HCT116 (cell line): ENCODE data around the gene PRRX2. TPM values are rescaled to one million over a fixed set of nuclear protein-coding genes. Genes with fewer than 3 reads are reported as not detected.

Experiments
- ATAC-seq: fragments of 200-7000 bp; cut with Tn5 transposase; 2 replicates; pipeline ENCODE4 v1.9.1; 2020; ENCODE audit warnings: mild to moderate bottlenecking, moderate library complexity
- BruUV-seq: library from RNA; stranded (reverse); fragments of 400-500 nt; replicated peaks from 2 replicates; lab custom pipeline; 2021; lab: Mats Ljungman, UMichigan
- CTCF ChIA-PET: fragments of 300-600 bp; sonication (Branson Sonifier 250); formaldehyde crosslinking; loops from one replicate; lab custom pipeline; 2021; ENCODE audit warnings: antibody characterized with exemption; lab: Charles Lee
- POLR2A ChIA-PET: fragments of 300-600, 350-600 bp; sonication (Branson Sonifier 250); formaldehyde crosslinking; loops from one replicate; lab custom pipeline; 2021; ENCODE audit warnings: antibody characterized with exemption; lab: Charles Lee
- RAD21 ChIA-PET, 2 experiments: fragments of 300-600 bp; sonication (Branson Sonifier 250); formaldehyde crosslinking; loops; one replicate each; lab custom pipeline; 2023; ENCODE audit warnings: low total read pairs in 2 of 2; ENCODE audit not compliant: uncharacterized antibody in 2 of 2, unreplicated experiment in 2 of 2, low non-redundant PET in 1 of 2; lab: Charles Lee
- DNase-seq: peaks from one replicate; pipeline ENCODE4 v3.0.0-alpha.2; 2010; ENCODE audit warnings: low read depth, low spot score
- H2AFZ ChIP-seq: fragments of 200-600 bp; shearing (Covaris generic), sonication (generic); 2 replicates; pipeline ENCODE4 v1.6.1; 2017; ENCODE audit warnings: low read depth, mixed run types, mixed read lengths, antibody characterized with exemption, low read length; ENCODE audit not compliant: poor library complexity, severe bottlenecking
- H3K27ac ChIP-seq: 2 replicates; pipeline ENCODE4 v1.5.1; 2012; ENCODE audit warnings: low read depth, low read length
- H3K27me3 ChIP-seq: fragments of 200-600 bp; sonication (generic); 2 replicates; pipeline ENCODE4 v1.6.1; 2016; ENCODE audit warnings: mixed run types, low read length, mixed read lengths; ENCODE audit not compliant: insufficient read depth
- H3K36me3 ChIP-seq, 2 experiments: fragments of 200-500 bp in 1 of 2; fragments of 200-600 bp in 1 of 2; sonication (Bioruptor generic) in 1 of 2; sonication (generic) in 1 of 2; 2 replicates each; pipeline versions ENCODE4 v1.5.1 to v1.6.1; 2014 to 2016; ENCODE audit warnings: low read length in 2 of 2, inconsistent platforms in 1 of 2, mixed read lengths in 1 of 2, mixed run types in 1 of 2; ENCODE audit not compliant: insufficient read depth in 2 of 2, control insufficient read depth in 1 of 2
- H3K4me1 ChIP-seq, 2 experiments: fragments of 200-600 bp in 1 of 2; sonication (generic) in 1 of 2; 2 replicates each; pipeline versions ENCODE4 v1.5.1 to v1.6.1; 2012 to 2017; ENCODE audit warnings: low read length in 2 of 2, inconsistent platforms in 1 of 2, mild to moderate bottlenecking in 1 of 2, mixed read lengths in 1 of 2, mixed run types in 1 of 2, moderate library complexity in 1 of 2; ENCODE audit not compliant: insufficient read depth in 2 of 2, control insufficient read depth in 1 of 2
- H3K4me2 ChIP-seq: fragments of 200-600 bp; sonication (generic); 2 replicates; pipeline ENCODE4 v1.6.1; 2017; ENCODE audit warnings: mixed run types, low read length, mixed read lengths
- H3K4me3 ChIP-seq, 2 experiments: fragments of 200-600 bp in 1 of 2; sonication (generic) in 1 of 2; replicated peaks in 1 of 2; 2 replicates each; pipeline ENCODE4 v1.5.1; 2011 to 2016; ENCODE audit warnings: low read length in 2 of 2, control low read depth in 1 of 2, low read depth in 1 of 2, mild to moderate bottlenecking in 1 of 2, mixed read lengths in 1 of 2, mixed run types in 1 of 2
- H3K79me2 ChIP-seq: fragments of 200-600 bp; sonication (generic); 2 replicates; pipeline ENCODE4 v1.6.1; 2017; ENCODE audit warnings: mild to moderate bottlenecking, mixed run types, low read length, moderate library complexity, mixed read lengths; ENCODE audit not compliant: insufficient read depth
- H3K9ac ChIP-seq: fragments of 200-600 bp; sonication (generic); 2 replicates; pipeline ENCODE4 v1.6.1; 2016; ENCODE audit warnings: low read length, mixed read lengths
- H3K9me2 ChIP-seq: fragments of 200-600 bp; sonication (generic), shearing (Covaris generic); 2 replicates; pipeline ENCODE4 v1.6.1; 2017; ENCODE audit warnings: mixed run types, mild to moderate bottlenecking, moderate library complexity; ENCODE audit not compliant: insufficient read depth
- H3K9me3 ChIP-seq, 2 experiments: fragments of 200-500 bp in 1 of 2; fragments of 200-600 bp in 1 of 2; sonication (Bioruptor generic) in 1 of 2; sonication (generic) in 1 of 2; 2 replicates each; pipeline ENCODE4 v1.6.1; 2014 to 2017; ENCODE audit warnings: low read length in 2 of 2, mixed read lengths in 2 of 2, inconsistent platforms in 1 of 2, low read depth in 1 of 2, mild to moderate bottlenecking in 1 of 2, mixed run types in 1 of 2, moderate library complexity in 1 of 2; ENCODE audit not compliant: control insufficient read depth in 1 of 2, insufficient read depth in 1 of 2
- H4K20me1 ChIP-seq: fragments of 200-600 bp; sonication (generic), shearing (Covaris generic); 2 replicates; pipeline ENCODE4 v1.6.1; 2017; ENCODE audit warnings: mixed run types, mild to moderate bottlenecking, moderate library complexity; ENCODE audit not compliant: insufficient read depth
- CTCF ChIP-seq, 3 experiments: fragments of 200-600 bp in 1 of 3; sonication (generic) in 1 of 3; IDR thresholded peaks in 2 of 3; conservative IDR thresholded peaks in 1 of 3; 2 replicates each; pipeline ENCODE4 v1.5.1; 2012 to 2017; ENCODE audit warnings: low read depth in 2 of 3, low read length in 2 of 3, antibody characterized with exemption in 1 of 3, borderline replicate concordance in 1 of 3, control low read depth in 1 of 3, mild to moderate bottlenecking in 1 of 3, mixed read lengths in 1 of 3, mixed run types in 1 of 3, moderate library complexity in 1 of 3; ENCODE audit not compliant: insufficient read depth in 1 of 3
- EZH2phosphoT487 ChIP-seq: fragments of 200-600 bp; IDR thresholded peaks from 2 replicates; pipeline ENCODE4 v1.6.1; 2018; ENCODE audit warnings: antibody characterized with exemption, borderline replicate concordance
- JUND ChIP-seq: IDR thresholded peaks from 2 replicates; pipeline ENCODE4 v1.6.1; 2012
- MAX ChIP-seq: IDR thresholded peaks from 2 replicates; pipeline ENCODE4 v1.6.1; 2012
- POLR2A ChIP-seq: IDR thresholded peaks from 2 replicates; pipeline ENCODE4 v1.7.0; 2011; ENCODE audit warnings: borderline replicate concordance; ENCODE audit not compliant: insufficient read depth, insufficient read length; ENCODE audit errors: extremely low read depth
- RAD21 ChIP-seq: IDR thresholded peaks from 2 replicates; pipeline ENCODE4 v1.6.1; 2012; ENCODE audit warnings: low read depth, mild to moderate bottlenecking
- REST ChIP-seq: IDR thresholded peaks from 2 replicates; pipeline ENCODE4 v1.6.1; 2012; ENCODE audit warnings: low read depth
- SP1 ChIP-seq: IDR thresholded peaks from 2 replicates; pipeline ENCODE4 v1.6.1; 2012; ENCODE audit warnings: low read depth
- TCF7L2 ChIP-seq: IDR thresholded peaks from 2 replicates; pipeline ENCODE4 v1.7.0; 2011; ENCODE audit warnings: borderline replicate concordance, inconsistent platforms; ENCODE audit not compliant: insufficient read depth, insufficient read length; ENCODE audit errors: extremely low read depth
- YY1 ChIP-seq: IDR thresholded peaks from 2 replicates; pipeline ENCODE4 v1.6.1; 2011; ENCODE audit warnings: low read length, low read depth, moderate library complexity, mild to moderate bottlenecking; ENCODE audit not compliant: insufficient replicate concordance; ENCODE audit errors: extremely low read depth
- ZFX ChIP-seq: fragments of 450-650 bp; IDR thresholded peaks from 2 replicates; pipeline ENCODE4 v1.6.1; 2017
- intact Hi-C: fragments of 100-400 bp; cut with micrococcal nuclease; formaldehyde crosslinking; loops from 2 replicates; pipeline ENCODE4 v1.10.0; 2022
- total RNA-seq: library from RNA; stranded (reverse); gene quantifications from one replicate; pipeline ENCODE4 v1.2.1, GENCODE V29; 2021; ENCODE audit not compliant: unreplicated experiment

PRRX2 gene
- total RNA-seq, 1 experiment from 2014 or later: 25.5 TPM

GRCh38 chr9:129687391-129687790, 21.9 kb downstream of the PRRX2 start (continued):
- TF ChIP-seq REST (no peak), TCF7L2 (no peak), YY1 (no peak)

- H3K4me2 ChIP-seq: no peak overlapping the region
- no peaks in the 10 kb centered on the region for H4K20me1 ChIP-seq
- no peak overlapping the region for H3K9ac ChIP-seq
- H3K36me3 ChIP-seq: 0 out of 4 replicates have a peak, but pooled peaks cover 0 to 3% of the 10 kb centered on the region in 2 experiments
- H3K79me2 ChIP-seq: no peaks in the 10 kb centered on the region
- ChIA-PET POLR2A (no interaction called here), CTCF (no interaction called here), RAD21 (no interaction called here)
- H3K9me3 ChIP-seq: no peaks in the 10 kb centered on the region
- no peak for ATAC-seq
- no peak overlapping the region for H3K27ac ChIP-seq
- H3K4me1 ChIP-seq: peaks cover 19 to 48% of the 10 kb centered on the region in 2 experiments
- H3K9me2 ChIP-seq: no peaks in the 10 kb centered on the region
- H3K4me3 ChIP-seq: no peak overlapping the region
- no peaks in the 10 kb centered on the region for H3K27me3 ChIP-seq
- no TSS peak for BruUV-seq
- no peak overlapping the region for H2AFZ ChIP-seq
- TF ChIP-seq JUND (no peak), POLR2A (no peak), CTCF (IDR thresholded peaks at IDR 0.05 in 2 of 3, conservative IDR thresholded peaks at IDR 0.05 in 1 of 3; ENCODE audit: borderline replicate concordance in 1 of 3, insufficient read depth in 1 of 3, low read depth in 2 of 3, low read length in 2 of 3) (no peak), YY1 (no peak), TCF7L2 (no peak), ZFX (no peak), EZH2phosphoT487 (no peak), RAD21 (no peak), REST (no peak), SP1 (no peak), MAX (no peak)
- TF ChIP-seq, all 23 proteins: peak for 0
- intact Hi-C loops: no loop called here
- DNase-seq: no peak
Observed at GRCh38 chr9:129688285-129689043, 23.0 kb downstream of the PRRX2 start.
